Stimulated activated naive B cell treated with anti-CD40 and anti-IgM and Interleukin-4, amounts not matched to agents 10 μg/mL and 1 μg/mL and 100 μg/mL, for 72 hours (primary cell): Measurements from ENCODE around the gene SLC16A11.
A peak's percentile ranks its signal among the peaks of the same experiment; 100 is the strongest.
"Not testable (repeated sequence)": the region's sequence is repeated elsewhere in the genome, so short reads cannot be mapped to it uniquely, and the experiment has no call there.

Experiments
- ATAC-seq, 2 donors: fragments of 150-1000 bp; cut with Tn5 transposase; replicated peaks; 2 replicates each; pipeline ENCODE4 v1.10.0; 2021; ENCODE audit warnings: moderate library complexity in 1 of 2
- DNase-seq: peaks from one replicate; pipeline ENCODE4 v3.0.0; 2021
- H3K27ac Mint-ChIP-seq: one replicate; pipeline ENCODE4 v1.8.0; 2022; ENCODE audit warnings: mild to moderate bottlenecking, mixed read lengths
- H3K27me3 Mint-ChIP-seq, 2 donors: one replicate each; pipeline ENCODE4 v1.8.0; 2022; ENCODE audit warnings: mixed read lengths in 2 of 2
- H3K36me3 Mint-ChIP-seq, 2 donors: one replicate each; pipeline ENCODE4 v1.8.0; 2022; ENCODE audit warnings: mixed read lengths in 2 of 2, mild to moderate bottlenecking in 1 of 2
- H3K4me1 Mint-ChIP-seq, 2 donors: one replicate each; pipeline ENCODE4 v1.8.0; 2022; ENCODE audit warnings: mixed read lengths in 2 of 2, mild to moderate bottlenecking in 1 of 2
- H3K4me3 Mint-ChIP-seq, 2 donors: one replicate each; pipeline ENCODE4 v1.8.0; 2022; ENCODE audit warnings: mild to moderate bottlenecking in 2 of 2, mixed read lengths in 2 of 2, moderate library complexity in 1 of 2
- H3K9me3 Mint-ChIP-seq, 2 donors: one replicate each; pipeline ENCODE4 v1.8.0; 2022; ENCODE audit warnings: mixed read lengths in 2 of 2, mild to moderate bottlenecking in 1 of 2

Gene SLC16A11

GRCh38 chr17:7072406-7072805 lies 28.5 kb upstream of the SLC16A11 start:
- DNase-seq, result no peak
- H3K27me3 Mint-ChIP-seq, result peaks cover 3 to 33% of the 10 kb centered on the region in 2 donors
- H3K4me1 Mint-ChIP-seq, result peaks cover 11 to 15% of the 10 kb centered on the region in 2 donors
- H3K36me3 Mint-ChIP-seq, result peaks cover 9 to 13% of the 10 kb centered on the region in 2 donors
- ATAC-seq, result peak; percentile 75 to 88
- H3K4me3 Mint-ChIP-seq, result peak overlapping the region in 1 of 2 donors; percentile 45
- H3K27ac Mint-ChIP-seq, result peak overlapping the region; percentile 66
- H3K9me3 Mint-ChIP-seq, result peaks cover 10 to 21% of the 10 kb centered on the region in 2 donors

- Mint-ChIP-seq H3K36me3 (peaks cover 13 to 14% of the 10 kb centered on the region in 2 donors), H3K27ac (no peak overlapping the region), H3K27me3 (peaks cover 8 to 28% of the 10 kb centered on the region in 2 donors), H3K9me3 (peaks cover 14 to 21% of the 10 kb centered on the region in 2 donors), H3K4me3 (no peak overlapping the region), H3K4me1 (peaks cover 11 to 15% of the 10 kb centered on the region in 2 donors)
- no peak for ATAC-seq
- no peak for DNase-seq
Observed at GRCh38 chr17:7070712-7071111, 26.8 kb upstream of the SLC16A11 start.

DNA sequence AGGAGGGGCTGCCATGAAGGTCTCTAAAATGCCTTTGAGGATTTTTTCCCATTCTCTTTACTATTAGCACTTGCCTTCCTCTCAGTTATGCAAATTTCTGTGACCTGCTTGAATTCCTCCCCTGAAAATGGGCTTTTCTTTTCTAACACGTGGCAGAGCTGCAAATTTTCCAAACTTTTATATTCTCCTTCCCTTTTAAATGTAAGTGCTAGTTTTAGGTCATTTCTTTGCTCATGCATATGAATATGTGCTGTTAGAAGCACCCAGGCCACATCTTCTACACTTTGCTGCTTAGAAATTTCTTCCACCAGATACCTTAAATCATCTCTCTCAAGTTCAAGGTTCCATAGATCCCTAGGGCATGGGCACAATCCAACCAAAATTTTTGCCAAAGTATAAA lies 24.4 kb upstream of the SLC16A11 start:
- Mint-ChIP-seq H3K9me3 (peaks cover 14 to 21% of the 10 kb centered on the region in 2 donors), H3K4me3 (no peak overlapping the region), H3K4me1 (peaks cover 11 to 15% of the 10 kb centered on the region in 2 donors), H3K36me3 (peaks cover 13 to 14% of the 10 kb centered on the region in 2 donors), H3K27ac (no peak overlapping the region), H3K27me3 (peaks cover 19 to 47% of the 10 kb centered on the region in 2 donors)
- DNase-seq, result no peak
- no peak for ATAC-seq

DNA sequence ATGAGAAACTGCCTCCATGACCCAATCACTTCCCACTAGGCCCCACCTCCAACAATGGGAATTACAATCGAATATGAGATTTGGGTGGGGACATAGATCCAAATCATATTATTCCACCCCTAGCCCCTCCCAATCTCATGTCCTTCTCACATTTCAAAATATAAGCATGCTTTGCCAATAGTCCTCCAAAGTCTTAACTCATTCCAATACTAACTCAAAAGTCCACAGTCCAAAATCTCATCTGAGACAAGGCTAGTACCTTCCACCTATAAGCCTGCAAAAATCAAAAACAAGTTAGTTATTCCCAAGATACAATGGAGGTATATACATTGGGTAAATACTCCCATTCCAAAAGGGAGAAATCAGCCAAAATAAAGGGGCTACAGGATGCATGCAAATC lies 23.3 kb upstream of the SLC16A11 start:
- no peak overlapping the region for H3K4me3 Mint-ChIP-seq

GRCh38 chr17:7064261-7064660 lies 20.4 kb upstream of the SLC16A11 start:
- ATAC-seq (no peak), DNase-seq (no peak)
- H3K27ac Mint-ChIP-seq, result no peak overlapping the region
- H3K9me3 Mint-ChIP-seq, result peaks cover 14 to 17% of the 10 kb centered on the region in 2 donors
- H3K36me3 Mint-ChIP-seq, result peaks cover 12 to 14% of the 10 kb centered on the region in 2 donors
- H3K27me3 Mint-ChIP-seq, result peaks cover 25 to 52% of the 10 kb centered on the region in 2 donors
- peaks cover 6 to 10% of the 10 kb centered on the region in 2 donors for H3K4me1 Mint-ChIP-seq
- no peak overlapping the region for H3K4me3 Mint-ChIP-seq

More for the DNA sequence above, 23.3 kb upstream of the SLC16A11 start:
- H3K27ac Mint-ChIP-seq, result no peak overlapping the region
- H3K36me3 Mint-ChIP-seq, result peaks cover 13 to 14% of the 10 kb centered on the region in 2 donors
- peaks cover 24 to 55% of the 10 kb centered on the region in 2 donors for H3K27me3 Mint-ChIP-seq
- peaks cover 6 to 9% of the 10 kb centered on the region in 2 donors for H3K4me1 Mint-ChIP-seq
- peaks cover 14 to 21% of the 10 kb centered on the region in 2 donors for H3K9me3 Mint-ChIP-seq
- ATAC-seq, result no peak
- DNase-seq, result no peak

DNA sequence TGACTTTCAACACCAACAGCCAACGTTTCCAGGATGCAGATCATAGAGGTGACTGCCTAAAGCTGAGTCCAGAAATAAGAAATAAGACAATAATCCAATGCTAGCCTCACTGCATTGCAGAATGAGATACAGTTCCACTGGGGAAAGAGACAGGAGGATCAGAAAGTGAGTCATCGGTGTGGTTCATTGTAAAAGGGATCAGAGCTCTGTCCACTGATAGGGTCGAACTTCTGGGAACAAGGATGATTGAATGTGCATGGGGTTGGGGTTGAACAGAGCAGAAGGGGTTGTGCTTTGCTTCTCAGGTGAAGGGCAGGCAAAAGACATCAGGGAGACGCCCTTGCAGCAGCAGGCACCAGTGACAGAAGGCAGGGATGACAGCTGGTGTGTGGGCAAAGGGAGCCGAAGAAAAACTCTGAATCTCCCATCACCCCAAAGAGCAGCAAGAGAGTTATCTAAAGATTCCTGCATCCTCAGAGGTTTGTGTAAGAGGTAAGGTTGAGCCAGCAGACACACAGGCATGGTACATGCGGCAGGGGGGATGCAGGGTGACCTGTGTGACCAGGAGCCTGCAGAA lies 19.7 kb upstream of the SLC16A11 start:
- Mint-ChIP-seq H3K4me1 (peaks cover 8 to 15% of the 10 kb centered on the region in 2 donors), H3K27me3 (peaks cover 31 to 52% of the 10 kb centered on the region in 2 donors), H3K36me3 (peaks cover 5 to 10% of the 10 kb centered on the region in 2 donors), H3K9me3 (peaks cover 10 to 11% of the 10 kb centered on the region in 2 donors), H3K4me3 (no peak overlapping the region), H3K27ac (no peak overlapping the region)
- ATAC-seq (no peak), DNase-seq (no peak)

GRCh38 chr17:7060165-7060891 lies 16.4 kb upstream of the SLC16A11 start:
- no peak overlapping the region for H3K4me3 Mint-ChIP-seq
- peak; percentile 65 to 69 for ATAC-seq
- H3K27me3 Mint-ChIP-seq, result peaks cover 22 to 49% of the 10 kb centered on the region in 2 donors
- H3K27ac Mint-ChIP-seq, result no peak overlapping the region
- no peak for DNase-seq
- no peaks in the 10 kb centered on the region for H3K36me3 Mint-ChIP-seq
- H3K4me1 Mint-ChIP-seq, result peaks cover 8 to 15% of the 10 kb centered on the region in 2 donors
- H3K9me3 Mint-ChIP-seq, result no peaks in the 10 kb centered on the region

GRCh38 chr17:7058831-7059447 lies 15.0 kb upstream of the SLC16A11 start:
- H3K4me1 Mint-ChIP-seq, result peaks cover 8 to 15% of the 10 kb centered on the region in 2 donors
- H3K36me3 Mint-ChIP-seq, result no peaks in the 10 kb centered on the region
- no peak overlapping the region for H3K4me3 Mint-ChIP-seq
- H3K9me3 Mint-ChIP-seq, result no peaks in the 10 kb centered on the region
- H3K27ac Mint-ChIP-seq, result peak overlapping the region; percentile 7
- peaks cover 18 to 35% of the 10 kb centered on the region in 2 donors for H3K27me3 Mint-ChIP-seq
- DNase-seq (no peak), ATAC-seq (no peak)

GRCh38 chr17:7056386-7056785 lies 12.5 kb upstream of the SLC16A11 start:
- H3K27me3 Mint-ChIP-seq, result peaks cover 11 to 15% of the 10 kb centered on the region in 2 donors
- no peak overlapping the region for H3K27ac Mint-ChIP-seq
- no peaks in the 10 kb centered on the region for H3K36me3 Mint-ChIP-seq
- H3K4me1 Mint-ChIP-seq, result peaks cover 10 to 21% of the 10 kb centered on the region in 2 donors
- DNase-seq (no peak), ATAC-seq (no peak)
- no peaks in the 10 kb centered on the region for H3K9me3 Mint-ChIP-seq
- no peak overlapping the region for H3K4me3 Mint-ChIP-seq

DNA sequence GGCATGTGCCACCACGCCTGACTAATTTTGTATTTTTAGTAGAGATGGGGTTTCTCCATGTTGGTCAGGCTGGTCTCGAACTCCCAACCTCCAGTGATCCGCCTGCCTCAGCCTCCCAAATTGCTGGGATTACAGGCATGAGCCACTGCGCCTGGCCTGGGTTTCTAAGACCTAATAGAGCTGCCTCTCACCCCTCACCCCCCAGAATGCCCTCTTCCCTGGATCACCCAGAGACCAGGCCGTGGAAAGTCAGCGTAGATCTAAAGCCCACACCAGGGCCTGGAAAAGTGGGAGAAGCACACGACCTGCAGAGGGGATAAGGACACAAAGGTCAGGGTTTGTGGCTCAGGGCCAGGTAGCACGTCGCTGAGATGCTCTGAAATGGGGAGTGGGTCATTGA lies 6.7 kb upstream of the SLC16A11 start:
- H3K27me3 Mint-ChIP-seq, H3K9me3 Mint-ChIP-seq, H3K36me3 Mint-ChIP-seq, DNase-seq, ATAC-seq, H3K4me3 Mint-ChIP-seq, H3K27ac Mint-ChIP-seq: not testable (repeated sequence)
- H3K4me1 Mint-ChIP-seq, result peaks cover 14 to 21% of the 10 kb centered on the region in 2 donors

DNA sequence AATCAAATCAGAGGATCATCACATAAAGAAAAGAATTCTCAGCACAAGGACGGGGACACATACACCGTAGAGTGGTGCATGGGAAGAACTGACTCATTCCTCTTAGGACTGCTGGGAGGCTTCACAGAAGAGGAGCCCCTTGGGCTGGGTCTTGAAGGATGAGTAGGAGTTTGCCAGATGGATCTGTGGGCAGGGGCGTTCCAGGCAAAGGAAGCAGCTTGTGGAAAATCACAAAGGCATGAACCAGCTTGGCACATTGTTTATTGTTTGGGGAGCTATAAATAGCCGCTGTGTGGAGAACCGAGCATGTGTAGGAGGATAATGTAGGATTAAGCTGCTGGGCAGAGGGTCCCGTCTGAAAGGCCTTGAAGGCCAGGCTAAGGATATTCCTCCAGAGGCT lies 5.1 kb upstream of the SLC16A11 start:
- no peak overlapping the region for H3K4me3 Mint-ChIP-seq
- DNase-seq (no peak), ATAC-seq (no peak)
- no peak overlapping the region for H3K27ac Mint-ChIP-seq
- peaks cover 15 to 25% of the 10 kb centered on the region in 2 donors for H3K4me1 Mint-ChIP-seq
- no peaks in the 10 kb centered on the region for H3K9me3 Mint-ChIP-seq
- no peaks in the 10 kb centered on the region for H3K36me3 Mint-ChIP-seq
- H3K27me3 Mint-ChIP-seq, result peaks cover 5 to 6% of the 10 kb centered on the region in 2 donors

DNA sequence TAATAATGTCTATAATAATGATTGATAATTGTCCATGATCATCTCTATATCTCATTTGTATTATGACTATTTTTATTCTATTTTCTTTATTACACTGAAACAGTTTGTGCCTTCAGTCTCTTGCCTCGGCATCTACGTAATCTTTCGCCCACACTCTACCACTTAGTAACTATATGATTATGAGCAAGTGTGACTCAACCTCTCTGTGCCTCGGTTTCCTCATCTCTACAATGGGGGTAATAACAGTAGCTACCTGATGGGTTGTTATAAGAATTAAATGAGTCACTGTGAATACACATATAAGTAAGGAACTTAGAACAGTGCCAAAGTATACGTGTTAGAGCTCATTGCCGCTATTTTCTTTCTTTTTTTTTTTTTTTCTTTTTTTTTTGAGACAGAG lies 3.7 kb upstream of the SLC16A11 start:
- no peaks in the 10 kb centered on the region for H3K9me3 Mint-ChIP-seq
- no peak for DNase-seq
- H3K36me3 Mint-ChIP-seq, result no peaks in the 10 kb centered on the region
- no peak overlapping the region for H3K27ac Mint-ChIP-seq
- no peak for ATAC-seq
- H3K4me3 Mint-ChIP-seq, result no peak overlapping the region
- peaks cover 24 to 39% of the 10 kb centered on the region in 2 donors for H3K4me1 Mint-ChIP-seq
- peaks cover 3 to 11% of the 10 kb centered on the region in 2 donors for H3K27me3 Mint-ChIP-seq

DNA sequence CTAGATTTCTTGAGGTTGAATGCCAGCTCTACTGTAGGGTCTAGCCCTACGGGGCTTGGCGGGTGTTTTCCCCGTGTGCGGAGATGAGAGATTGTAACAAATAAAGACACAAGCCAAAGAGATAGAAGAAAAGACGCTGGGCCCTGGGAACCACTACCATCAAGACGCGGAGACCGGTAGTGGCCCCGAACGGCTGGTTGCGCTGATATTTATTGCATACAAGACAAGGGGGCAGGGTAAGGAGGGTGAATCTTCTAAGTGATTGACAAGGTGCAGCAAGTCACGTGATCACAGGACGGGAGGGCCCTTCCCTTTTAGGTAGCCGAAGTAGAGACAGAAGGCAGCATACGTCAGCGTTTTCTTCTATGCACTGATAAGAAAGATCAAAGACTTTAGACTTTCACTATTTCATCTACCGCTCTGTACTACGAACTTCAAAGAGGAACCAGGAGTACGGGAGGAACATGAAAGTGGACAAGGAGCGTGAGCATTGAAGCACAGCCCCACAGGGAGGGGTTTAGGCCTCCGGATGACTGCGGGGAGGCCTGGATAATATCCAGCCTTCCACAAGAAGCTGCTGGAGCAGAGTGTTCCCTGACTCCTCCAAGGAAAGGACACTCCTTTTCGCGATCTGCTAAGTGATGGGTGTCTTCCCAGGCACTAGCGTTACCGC lies 3.0 kb upstream of the SLC16A11 start:
- H3K9me3 Mint-ChIP-seq, H3K36me3 Mint-ChIP-seq: not testable (repeated sequence)
- H3K4me1 Mint-ChIP-seq, result peaks cover 28 to 42% of the 10 kb centered on the region in 2 donors
- H3K4me3 Mint-ChIP-seq, result peak overlapping the region; percentile 81 to 83
- H3K27me3 Mint-ChIP-seq, result peaks cover 3 to 11% of the 10 kb centered on the region in 2 donors
- DNase-seq (peak; percentile 66), ATAC-seq (peak; percentile 19 to 24)
- H3K27ac Mint-ChIP-seq, result peak overlapping the region; percentile 75

DNA sequence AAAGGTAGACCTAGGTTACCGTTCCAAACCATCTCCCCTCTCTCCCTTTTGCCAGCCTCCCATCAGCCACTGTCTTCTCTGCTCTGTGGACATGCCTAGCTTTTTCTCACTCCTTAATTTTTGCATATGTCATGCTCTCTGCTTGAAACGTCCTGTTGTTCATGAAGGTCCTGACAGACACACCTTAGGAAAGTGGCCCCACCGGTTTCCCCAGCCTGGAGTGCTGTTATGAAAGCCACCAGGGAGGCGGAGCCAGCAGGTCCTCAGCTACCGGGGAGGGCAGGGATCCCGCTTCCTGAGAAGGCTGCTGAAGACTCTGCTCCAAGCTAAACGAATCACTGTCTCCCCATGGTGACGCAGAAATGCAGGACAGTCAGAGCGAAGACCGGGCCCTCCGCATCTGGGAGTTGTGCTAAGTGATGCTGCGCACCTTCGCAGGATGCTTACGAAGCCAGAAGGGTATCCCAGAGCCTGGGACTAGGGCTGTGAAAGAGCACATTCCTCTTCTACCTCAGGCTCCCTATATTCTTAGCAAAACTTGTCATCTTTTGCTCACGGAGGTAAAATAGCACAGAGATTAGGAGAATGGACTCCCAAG lies 2.3 kb upstream of the SLC16A11 start:
- peak; percentile 3 to 4 for ATAC-seq
- no peak for DNase-seq

More for the DNA sequence above, 2.3 kb upstream of the SLC16A11 start:
- H3K27ac Mint-ChIP-seq, result peak overlapping the region; percentile 75
- H3K36me3 Mint-ChIP-seq, result no peaks in the 10 kb centered on the region
- H3K4me1 Mint-ChIP-seq, result peaks cover 33 to 47% of the 10 kb centered on the region in 2 donors
- peak overlapping the region; percentile 81 to 83 for H3K4me3 Mint-ChIP-seq
- no peaks in the 10 kb centered on the region for H3K9me3 Mint-ChIP-seq
- peaks cover 3 to 7% of the 10 kb centered on the region in 2 donors for H3K27me3 Mint-ChIP-seq
